CD14-positive monocyte (primary cell): ENCODE data around the gene NDST1. TPM values are rescaled to one million over a fixed set of nuclear protein-coding genes. Genes with fewer than 3 reads are reported as not detected.

Source experiments
- DNase-seq, 3 donors: peaks; one replicate each; pipeline ENCODE4 v3.0.0-alpha.2; 2011 to 2022
- H2AFZ ChIP-seq: 2 replicates; pipeline ENCODE4 v1.6.0; 2012; ENCODE audit warnings: mild to moderate bottlenecking, low read depth, low read length, inconsistent platforms; ENCODE audit not compliant: insufficient read depth, poor library complexity, severe bottlenecking
- H3K27ac ChIP-seq, 2 donors: 1 replicate in 1 of 2; 2 replicates in 1 of 2; pipeline ENCODE4 v1.5.1; 2012 to 2013; ENCODE audit warnings: low read length in 2 of 2, control low read depth in 1 of 2, inconsistent platforms in 1 of 2, low read depth in 1 of 2, mild to moderate bottlenecking in 1 of 2
- H3K27me3 ChIP-seq, 2 donors: one replicate each; pipeline versions ENCODE4 v1.6.0 to v1.6.1; 2011 to 2013; ENCODE audit warnings: low read length in 2 of 2; ENCODE audit not compliant: control insufficient read depth in 2 of 2, insufficient read depth in 2 of 2
- H3K36me3 ChIP-seq, 2 donors: replicated peaks in 1 of 2; 1 replicate in 1 of 2; 2 replicates in 1 of 2; pipeline versions ENCODE4 v1.5.1 to v1.6.1; 2012 to 2013; ENCODE audit warnings: low read length in 2 of 2, control low read depth in 1 of 2, inconsistent platforms in 1 of 2, mild to moderate bottlenecking in 1 of 2; ENCODE audit not compliant: insufficient read depth in 2 of 2, control insufficient read depth in 1 of 2
- H3K4me1 ChIP-seq, 2 donors: 1 replicate in 1 of 2; 2 replicates in 1 of 2; pipeline versions ENCODE4 v1.5.1 to v1.6.1; 2012 to 2013; ENCODE audit warnings: low read length in 2 of 2, control low read depth in 1 of 2, inconsistent platforms in 1 of 2, mild to moderate bottlenecking in 1 of 2, moderate library complexity in 1 of 2; ENCODE audit not compliant: insufficient read depth in 2 of 2, control insufficient read depth in 1 of 2
- H3K4me2 ChIP-seq: replicated peaks from 2 replicates; pipeline ENCODE3; 2012; ENCODE audit warnings: low read length, moderate library complexity, mild to moderate bottlenecking; ENCODE audit not compliant: poor library complexity, severe bottlenecking; ENCODE audit errors: extremely low read depth
- H3K4me3 ChIP-seq, 3 experiments: fragments of 200-600 bp in 1 of 3; sonication (generic) in 1 of 3; replicated peaks in 1 of 3; 1 replicate in 2 of 3; 2 replicates in 1 of 3; pipeline ENCODE4 v1.5.1; 2011 to 2013; ENCODE audit warnings: low read length in 3 of 3, mild to moderate bottlenecking in 3 of 3, control low read depth in 2 of 3, low read depth in 2 of 3, inconsistent platforms in 1 of 3, moderate library complexity in 1 of 3
- H3K79me2 ChIP-seq: 2 replicates; pipeline ENCODE4 v1.6.0; 2012; ENCODE audit warnings: mild to moderate bottlenecking, control low read depth, inconsistent platforms, low read length, moderate library complexity; ENCODE audit not compliant: insufficient read depth
- H3K9ac ChIP-seq: 2 replicates; pipeline ENCODE4 v1.6.0; 2017; ENCODE audit warnings: low read length, mild to moderate bottlenecking; ENCODE audit not compliant: insufficient read depth, poor library complexity, severe bottlenecking
- H3K9me3 ChIP-seq, 2 donors: replicated peaks in 1 of 2; 1 replicate in 1 of 2; 2 replicates in 1 of 2; pipeline versions ENCODE4 v1.5.1 to v1.6.1; 2012 to 2013; ENCODE audit warnings: low read length in 2 of 2, control low read depth in 1 of 2; ENCODE audit not compliant: control insufficient read depth in 1 of 2, insufficient read depth in 1 of 2
- H4K20me1 ChIP-seq: 2 replicates; pipeline ENCODE4 v1.6.0; 2012; ENCODE audit warnings: mild to moderate bottlenecking, low read length, control low read depth, moderate library complexity; ENCODE audit not compliant: insufficient read depth
- H3K27ac Mint-ChIP-seq, 7 donors: one replicate each; pipeline ENCODE4 v1.8.0; 2020; ENCODE audit warnings: mild to moderate bottlenecking in 7 of 7, mixed read lengths in 7 of 7, moderate library complexity in 6 of 7, inconsistent platforms in 2 of 7
- H3K27me3 Mint-ChIP-seq, 3 donors: one replicate each; pipeline ENCODE4 v1.8.0; 2021 to 2022; ENCODE audit warnings: low read depth in 3 of 3, mild to moderate bottlenecking in 3 of 3, mixed read lengths in 3 of 3, moderate library complexity in 3 of 3, inconsistent platforms in 1 of 3
- H3K36me3 Mint-ChIP-seq, 2 donors: one replicate each; pipeline ENCODE4 v1.8.0; 2020; ENCODE audit warnings: mixed read lengths in 2 of 2, inconsistent platforms in 1 of 2, mild to moderate bottlenecking in 1 of 2
- H3K4me1 Mint-ChIP-seq: one replicate; pipeline ENCODE4 v1.8.0; 2020; ENCODE audit warnings: mild to moderate bottlenecking, mixed read lengths
- H3K4me3 Mint-ChIP-seq, 2 donors: one replicate each; pipeline ENCODE4 v1.8.0; 2020; ENCODE audit warnings: mild to moderate bottlenecking in 2 of 2, mixed read lengths in 2 of 2, moderate library complexity in 1 of 2
- H3K9me3 Mint-ChIP-seq, 7 donors: one replicate each; pipeline ENCODE4 v1.8.0; 2020 to 2022; ENCODE audit warnings: mixed read lengths in 7 of 7, mild to moderate bottlenecking in 6 of 7, moderate library complexity in 6 of 7, inconsistent platforms in 2 of 7
- WGBS: methylation state at CpG from one replicate; pipeline ENCODE4 v1.1.5; 2013; ENCODE audit warnings: missing lambda C conversion rate; ENCODE audit not compliant: insufficient coverage; 5-methylcytosine and 5-hydroxymethylcytosine counted together
- intact Hi-C, 2 donors: fragments of 100-400 bp; cut with micrococcal nuclease; formaldehyde crosslinking; loops; one replicate each; pipeline versions ENCODE4 v1.15.0 to v1.15.1; 2023
- polyA plus RNA-seq, 3 donors: library from polyadenylated mRNA; depleted of rRNA in 1 of 3; unstranded in 2 of 3; stranded (reverse) in 1 of 3; fragments of 300-500 nt in 2 of 3; fragments of >200 nt in 1 of 3; fragmentation: Illumina TruSeq in 2 of 3; gene quantifications; 1 replicate in 2 of 3; 2 replicates in 1 of 3; pipeline ENCODE4 v1.2.3, GENCODE V29; 2012 to 2021
- TF ChIP-seq, protein P1 (sequence below): fragments of 200-600 bp; IDR thresholded peaks from one replicate; pipeline ENCODE4 v1.8.0; 2022; ENCODE audit warnings: antibody characterized with exemption, mild to moderate bottlenecking

NDST1 gene
- polyA plus RNA-seq, 3 donors = 7.0 to 18.9 (median 7.5) TPM

DNA sequence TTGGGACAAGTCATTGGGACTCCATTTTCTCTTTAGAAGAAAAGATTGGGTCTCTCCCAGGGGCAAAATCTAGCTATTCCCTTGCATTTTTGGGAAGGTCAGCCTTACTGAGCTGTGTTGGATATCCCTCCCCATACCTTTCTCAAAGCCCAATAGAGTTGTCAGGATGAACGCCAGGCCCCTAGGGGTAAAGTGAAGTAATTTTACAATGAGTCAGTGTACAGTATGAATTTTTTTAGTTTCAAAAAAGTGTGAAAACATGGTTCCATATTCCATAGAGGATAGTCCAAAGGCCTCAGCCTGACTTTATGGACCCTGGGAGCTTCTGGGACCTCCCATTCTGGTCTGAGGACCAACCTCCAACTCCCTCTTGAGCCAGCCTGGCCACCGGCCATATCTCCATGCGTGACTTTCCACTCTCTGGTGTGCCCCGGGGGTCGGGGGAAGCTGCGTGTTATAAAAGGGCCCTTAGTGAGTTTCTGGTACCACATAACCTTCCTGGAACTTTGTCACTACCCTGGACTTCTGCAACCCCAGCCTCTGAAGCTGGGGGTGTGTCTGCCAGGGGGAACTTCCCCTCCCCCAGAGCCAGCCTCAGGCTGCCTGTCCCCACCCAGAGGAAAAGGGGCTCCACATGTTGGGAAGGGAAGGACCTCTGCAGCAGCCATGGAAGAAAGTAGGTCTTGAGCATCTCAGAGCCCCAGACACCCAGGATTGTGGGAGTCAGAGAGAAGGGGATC lies 80.1 kb downstream of the NDST1 start:
- no peak for DNase-seq
- H3K27me3 ChIP-seq = no peaks in the 10 kb centered on the region
- no peak overlapping the region for H3K4me2 ChIP-seq
- intact Hi-C loops = no loop called here
- H2AFZ ChIP-seq = no peak overlapping the region
- TF ChIP-seq, protein P1, sequence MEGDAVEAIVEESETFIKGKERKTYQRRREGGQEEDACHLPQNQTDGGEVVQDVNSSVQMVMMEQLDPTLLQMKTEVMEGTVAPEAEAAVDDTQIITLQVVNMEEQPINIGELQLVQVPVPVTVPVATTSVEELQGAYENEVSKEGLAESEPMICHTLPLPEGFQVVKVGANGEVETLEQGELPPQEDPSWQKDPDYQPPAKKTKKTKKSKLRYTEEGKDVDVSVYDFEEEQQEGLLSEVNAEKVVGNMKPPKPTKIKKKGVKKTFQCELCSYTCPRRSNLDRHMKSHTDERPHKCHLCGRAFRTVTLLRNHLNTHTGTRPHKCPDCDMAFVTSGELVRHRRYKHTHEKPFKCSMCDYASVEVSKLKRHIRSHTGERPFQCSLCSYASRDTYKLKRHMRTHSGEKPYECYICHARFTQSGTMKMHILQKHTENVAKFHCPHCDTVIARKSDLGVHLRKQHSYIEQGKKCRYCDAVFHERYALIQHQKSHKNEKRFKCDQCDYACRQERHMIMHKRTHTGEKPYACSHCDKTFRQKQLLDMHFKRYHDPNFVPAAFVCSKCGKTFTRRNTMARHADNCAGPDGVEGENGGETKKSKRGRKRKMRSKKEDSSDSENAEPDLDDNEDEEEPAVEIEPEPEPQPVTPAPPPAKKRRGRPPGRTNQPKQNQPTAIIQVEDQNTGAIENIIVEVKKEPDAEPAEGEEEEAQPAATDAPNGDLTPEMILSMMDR = no peak
- H3K36me3 ChIP-seq = no peaks in the 10 kb centered on the region
- no peak overlapping the region for H3K4me3 ChIP-seq
- no peaks in the 10 kb centered on the region for H4K20me1 ChIP-seq
- Mint-ChIP-seq H3K27ac (no peak overlapping the region), H3K4me1 (no peaks in the 10 kb centered on the region), H3K36me3 (no peaks in the 10 kb centered on the region), H3K9me3 (no peaks in the 10 kb centered on the region), H3K27me3 (peaks cover 0 to 1% (median 0%) of the 10 kb centered on the region in 3 donors), H3K4me3 (no peak overlapping the region)
- H3K9me3 ChIP-seq = no peaks in the 10 kb centered on the region
- H3K9ac ChIP-seq = no peak overlapping the region
- H3K27ac ChIP-seq = no peak overlapping the region
- H3K4me1 ChIP-seq = no peaks in the 10 kb centered on the region
- no peaks in the 10 kb centered on the region for H3K79me2 ChIP-seq
- 65% methylated on average over 4 of the region's 6 CpGs for WGBS

DNA sequence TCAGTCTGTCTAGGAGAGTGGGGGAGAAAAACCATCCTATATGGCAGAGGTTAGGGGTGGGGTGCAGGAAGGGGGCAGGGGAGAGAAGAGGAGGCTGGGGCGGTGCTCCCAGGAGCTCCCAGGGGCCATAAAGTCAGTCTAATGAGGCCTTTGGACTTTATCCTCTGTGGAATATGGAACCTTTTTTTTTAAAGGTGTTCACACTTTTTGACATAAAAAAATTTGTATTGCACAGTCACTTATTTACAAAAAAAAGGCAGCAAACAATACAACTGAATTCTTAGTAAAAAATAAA lies 80.6 kb downstream of the NDST1 start:
- no peak overlapping the region for H3K4me3 ChIP-seq
- intact Hi-C loops = no loop called here
- H3K27me3 ChIP-seq = no peaks in the 10 kb centered on the region
- H2AFZ ChIP-seq = no peak overlapping the region
- no CpG with 5 or more reads among the region's 1 CpG for WGBS
- Mint-ChIP-seq H3K4me3 (no peak overlapping the region), H3K27ac (no peak overlapping the region), H3K36me3 (no peaks in the 10 kb centered on the region), H3K9me3 (peaks cover 0 to 2% (median 0%) of the 10 kb centered on the region in 7 donors), H3K27me3 (peaks cover 0 to 1% (median 0%) of the 10 kb centered on the region in 3 donors), H3K4me1 (no peaks in the 10 kb centered on the region)
- DNase-seq = no peak
- H3K4me1 ChIP-seq = no peaks in the 10 kb centered on the region
- H3K36me3 ChIP-seq = no peaks in the 10 kb centered on the region
- H3K9ac ChIP-seq = no peak overlapping the region
- H3K27ac ChIP-seq = no peak overlapping the region
- no peaks in the 10 kb centered on the region for H4K20me1 ChIP-seq
- H3K79me2 ChIP-seq = no peaks in the 10 kb centered on the region
- no peaks in the 10 kb centered on the region for H3K9me3 ChIP-seq
- TF ChIP-seq, protein P1 = no peak
- no peak overlapping the region for H3K4me2 ChIP-seq
